ENCODE results near the gene TMOD3.

TMOD3 gene

GRCh38 chr15:51830276-51830806 lies 888 bp downstream of the TMOD3 start (continued):
- TF ChIP-seq, protein P1, sequence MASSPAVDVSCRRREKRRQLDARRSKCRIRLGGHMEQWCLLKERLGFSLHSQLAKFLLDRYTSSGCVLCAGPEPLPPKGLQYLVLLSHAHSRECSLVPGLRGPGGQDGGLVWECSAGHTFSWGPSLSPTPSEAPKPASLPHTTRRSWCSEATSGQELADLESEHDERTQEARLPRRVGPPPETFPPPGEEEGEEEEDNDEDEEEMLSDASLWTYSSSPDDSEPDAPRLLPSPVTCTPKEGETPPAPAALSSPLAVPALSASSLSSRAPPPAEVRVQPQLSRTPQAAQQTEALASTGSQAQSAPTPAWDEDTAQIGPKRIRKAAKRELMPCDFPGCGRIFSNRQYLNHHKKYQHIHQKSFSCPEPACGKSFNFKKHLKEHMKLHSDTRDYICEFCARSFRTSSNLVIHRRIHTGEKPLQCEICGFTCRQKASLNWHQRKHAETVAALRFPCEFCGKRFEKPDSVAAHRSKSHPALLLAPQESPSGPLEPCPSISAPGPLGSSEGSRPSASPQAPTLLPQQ (tag by site-specific recombination; IDR thresholded peaks at IDR 0.05) = no peak
- TF ChIP-seq PBX3 (CRISPR knock-in tag; IDR thresholded peaks at IDR 0.05) (no peak), ZNF202 (tag by site-specific recombination; IDR thresholded peaks at IDR 0.05; ENCODE audit: borderline replicate concordance) (no peak), KLF16 (tag by site-specific recombination; IDR thresholded peaks at IDR 0.05) (no peak), ZNF664 (tag by site-specific recombination; IDR thresholded peaks at IDR 0.05) (0 out of 2 replicates have a peak, but pooled peaks have one; percentile 9), ZNF600 (tag by site-specific recombination; IDR thresholded peaks at IDR 0.05) (peak; percentile 30), ZNF548 (tag by site-specific recombination; IDR thresholded peaks at IDR 0.05) (no peak), ZNF112 (tag by site-specific recombination; IDR thresholded peaks at IDR 0.05) (no peak), ZFP69B (tag by site-specific recombination; IDR thresholded peaks at IDR 0.05) (no peak), PRDM6 (tag by site-specific recombination; IDR thresholded peaks at IDR 0.05) (peak; percentile 68), ZBTB17 (tag by site-specific recombination; IDR thresholded peaks at IDR 0.05) (no peak), ZNF76 (tag by site-specific recombination; IDR thresholded peaks at IDR 0.05; ENCODE audit: borderline replicate concordance, low read depth) (0 out of 2 replicates have a peak, but pooled peaks have one; percentile 40), ZNF221 (tag by site-specific recombination; IDR thresholded peaks at IDR 0.05; ENCODE audit: borderline replicate concordance) (no peak), KLF10 (tag by site-specific recombination; IDR thresholded peaks at IDR 0.05) (no peak), ZNF776 (tag by site-specific recombination; IDR thresholded peaks at IDR 0.05; ENCODE audit: borderline replicate concordance) (no peak), ZNF239 (tag by site-specific recombination; IDR thresholded peaks at IDR 0.05) (no peak), ZNF366 (tag by site-specific recombination; conservative IDR thresholded peaks at IDR 0.05) (no peak), GLIS1 (tag by site-specific recombination; IDR thresholded peaks at IDR 0.05) (0 out of 2 replicates have a peak, but pooled peaks have one; percentile 5)
- TF ChIP-seq, protein P2, sequence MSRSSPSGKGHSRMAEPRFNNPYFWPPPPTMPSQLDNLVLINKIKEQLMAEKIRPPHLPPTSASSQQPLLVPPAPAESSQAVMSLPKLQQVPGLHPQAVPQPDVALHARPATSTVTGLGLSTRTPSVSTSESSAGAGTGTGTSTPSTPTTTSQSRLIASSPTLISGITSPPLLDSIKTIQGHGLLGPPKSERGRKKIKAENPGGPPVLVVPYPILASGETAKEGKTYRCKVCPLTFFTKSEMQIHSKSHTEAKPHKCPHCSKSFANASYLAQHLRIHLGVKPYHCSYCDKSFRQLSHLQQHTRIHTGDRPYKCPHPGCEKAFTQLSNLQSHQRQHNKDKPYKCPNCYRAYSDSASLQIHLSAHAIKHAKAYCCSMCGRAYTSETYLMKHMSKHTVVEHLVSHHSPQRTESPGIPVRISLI (tag by site-specific recombination; IDR thresholded peaks at IDR 0.05) = no peak
- TF ChIP-seq, protein P3, sequence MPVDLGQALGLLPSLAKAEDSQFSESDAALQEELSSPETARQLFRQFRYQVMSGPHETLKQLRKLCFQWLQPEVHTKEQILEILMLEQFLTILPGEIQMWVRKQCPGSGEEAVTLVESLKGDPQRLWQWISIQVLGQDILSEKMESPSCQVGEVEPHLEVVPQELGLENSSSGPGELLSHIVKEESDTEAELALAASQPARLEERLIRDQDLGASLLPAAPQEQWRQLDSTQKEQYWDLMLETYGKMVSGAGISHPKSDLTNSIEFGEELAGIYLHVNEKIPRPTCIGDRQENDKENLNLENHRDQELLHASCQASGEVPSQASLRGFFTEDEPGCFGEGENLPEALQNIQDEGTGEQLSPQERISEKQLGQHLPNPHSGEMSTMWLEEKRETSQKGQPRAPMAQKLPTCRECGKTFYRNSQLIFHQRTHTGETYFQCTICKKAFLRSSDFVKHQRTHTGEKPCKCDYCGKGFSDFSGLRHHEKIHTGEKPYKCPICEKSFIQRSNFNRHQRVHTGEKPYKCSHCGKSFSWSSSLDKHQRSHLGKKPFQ (tag by site-specific recombination; IDR thresholded peaks at IDR 0.05) = 0 out of 2 replicates have a peak, but pooled peaks have one; percentile 13

DNA sequence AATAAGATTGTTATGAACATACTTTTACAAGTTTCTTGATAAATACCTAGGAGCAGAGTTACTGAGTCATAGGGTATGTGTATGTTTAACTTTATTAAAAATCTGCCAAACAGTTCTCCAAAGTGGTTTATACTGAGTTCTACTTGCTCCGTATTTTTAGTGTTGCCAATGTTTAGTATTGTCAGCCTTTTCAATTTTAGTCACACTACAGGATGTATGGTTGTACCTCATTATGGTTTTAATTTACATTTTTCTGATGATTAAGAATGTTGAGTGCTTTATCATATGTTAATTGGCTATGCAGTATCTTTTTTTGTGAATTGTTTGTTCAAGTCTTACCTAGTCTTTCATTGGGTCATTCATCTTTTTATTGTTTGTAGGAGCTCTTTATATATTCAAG lies 4.3 kb downstream of the TMOD3 start:
- CTCF ChIA-PET = no interaction called here
- H3K27ac ChIP-seq (ENCODE audit: extremely low read depth, low read depth, low read length) = no peak overlapping the region
- POLR2A ChIA-PET = no interaction called here
- H3K4me3 ChIP-seq (ENCODE audit: low read depth, low read length) = no peak overlapping the region
- peaks cover 4% of the 10 kb centered on the region; the same call in 1 of the 2 replicates for H3K4me1 ChIP-seq (ENCODE audit: control insufficient read depth, insufficient read depth, low read length)
- H3K36me3 ChIP-seq (ENCODE audit: control insufficient read depth in 2 of 2, insufficient read depth in 1 of 2, low read length in 2 of 2) = no peaks in the 10 kb centered on the region
- no peaks in the 10 kb centered on the region for H3K9me3 ChIP-seq (ENCODE audit: control insufficient read depth, insufficient read depth, low read depth, low read length)
- TF ChIP-seq ZNF248 (tag by site-specific recombination; IDR thresholded peaks at IDR 0.05) (no peak), ZNF146 (tag by site-specific recombination; IDR thresholded peaks at IDR 0.05) (no peak), ZNF132 (tag by site-specific recombination; IDR thresholded peaks at IDR 0.05; ENCODE audit: borderline replicate concordance) (no peak), REPIN1 (tag by site-specific recombination; IDR thresholded peaks at IDR 0.05; ENCODE audit: low read depth) (no peak), ZNF660 (tag by site-specific recombination; IDR thresholded peaks at IDR 0.05) (no peak), TRIM28 (IDR thresholded peaks at IDR 0.05; ENCODE audit: borderline replicate concordance, low read length) (no peak), ZNF211 (tag by site-specific recombination; IDR thresholded peaks at IDR 0.05; ENCODE audit: low read depth) (no peak), SCRT2 (tag by site-specific recombination; IDR thresholded peaks at IDR 0.05) (no peak), ZNF791 (tag by site-specific recombination; IDR thresholded peaks at IDR 0.05) (no peak), ZBTB20 (tag by site-specific recombination; IDR thresholded peaks at IDR 0.05) (no peak), ZNF600 (tag by site-specific recombination; IDR thresholded peaks at IDR 0.05) (no peak), ZNF37A (tag by site-specific recombination; IDR thresholded peaks at IDR 0.05) (no peak), HOXD13 (CRISPR knock-in tag; IDR thresholded peaks at IDR 0.05; ENCODE audit: borderline replicate concordance) (no peak), ZNF416 (tag by site-specific recombination; IDR thresholded peaks at IDR 0.05) (no peak)

Measured in HEK293 (cell line).